MM.1S (cell line): ENCODE results near the gene KRT75.

Experiments
- DNase-seq: peaks from one replicate; pipeline ENCODE4 v3.0.0-alpha.2; 2015
- H2AFZ ChIP-seq: fragments of 300-600 bp; sonication (generic); 2 replicates; pipeline ENCODE4 v1.6.0; 2016; ENCODE audit warnings: antibody characterized with exemption, low read length
- H3F3A ChIP-seq: fragments of 300-600 bp; sonication (generic); 2 replicates; pipeline ENCODE4 v1.6.1; 2016; ENCODE audit warnings: mild to moderate bottlenecking, antibody characterized with exemption, low read length, moderate library complexity, mixed read lengths; ENCODE audit not compliant: insufficient read depth
- H3K27ac ChIP-seq: fragments of 300-600 bp; sonication (generic); 2 replicates; pipeline ENCODE4 v1.5.1; 2016; ENCODE audit warnings: mild to moderate bottlenecking, low read length
- H3K27me3 ChIP-seq: fragments of 300-600 bp; sonication (generic); replicated peaks from 2 replicates; pipeline ENCODE4 v1.6.0; 2016; ENCODE audit warnings: low read length; ENCODE audit not compliant: insufficient read depth
- H3K36me3 ChIP-seq: fragments of 300-600 bp; sonication (generic); replicated peaks from 2 replicates; pipeline ENCODE4 v1.6.1; 2016; ENCODE audit warnings: mild to moderate bottlenecking, low read length, mixed read lengths; ENCODE audit not compliant: insufficient read depth
- H3K4me1 ChIP-seq: fragments of 300-600 bp; sonication (generic); 2 replicates; pipeline ENCODE4 v1.6.1; 2016; ENCODE audit warnings: low read length, mixed read lengths
- H3K4me2 ChIP-seq: fragments of 300-600 bp; sonication (generic); 2 replicates; pipeline ENCODE4 v1.6.0; 2016; ENCODE audit warnings: low read depth, low read length
- H3K4me3 ChIP-seq: fragments of 300-600 bp; sonication (generic); 2 replicates; pipeline ENCODE4 v1.5.1; 2016; ENCODE audit warnings: low read length, mixed read lengths
- H3K79me2 ChIP-seq: fragments of 300-600 bp; sonication (generic); 2 replicates; pipeline ENCODE4 v1.6.1; 2016; ENCODE audit warnings: mixed run types, low read length, mixed read lengths
- H3K9ac ChIP-seq: fragments of 300-600 bp; sonication (generic); 2 replicates; pipeline ENCODE4 v1.6.1; 2016; ENCODE audit warnings: low read length, mixed read lengths
- H3K9me2 ChIP-seq: fragments of 300-600 bp; sonication (generic); replicated peaks from 2 replicates; pipeline ENCODE4 v1.6.1; 2016; ENCODE audit warnings: mild to moderate bottlenecking, low read length, mixed read lengths; ENCODE audit not compliant: insufficient read depth
- H3K9me3 ChIP-seq: fragments of 300-600 bp; sonication (generic); replicated peaks from 2 replicates; pipeline ENCODE4 v1.6.1; 2016; ENCODE audit warnings: mild to moderate bottlenecking, low read length, mixed read lengths; ENCODE audit not compliant: insufficient read depth
- H4K20me1 ChIP-seq: fragments of 300-600 bp; sonication (generic); 2 replicates; pipeline ENCODE4 v1.6.1; 2016; ENCODE audit warnings: mild to moderate bottlenecking, low read length, moderate library complexity, mixed read lengths; ENCODE audit not compliant: insufficient read depth
- CTCF ChIP-seq: fragments of 300-600 bp; sonication (generic); IDR thresholded peaks from 2 replicates; pipeline ENCODE4 v1.5.1; 2016; ENCODE audit warnings: antibody characterized with exemption, low read length, mixed read lengths
- EZH2 ChIP-seq: fragments of 300-600 bp; sonication (generic); optimal IDR thresholded peaks from 2 replicates; pipeline ENCODE3; 2017; ENCODE audit warnings: low read depth, mild to moderate bottlenecking, antibody characterized with exemption, low read length, mixed read lengths
- EZH2phosphoT487 ChIP-seq: fragments of 300-600 bp; sonication (generic); IDR thresholded peaks from 2 replicates; pipeline ENCODE4 v1.6.1; 2018; ENCODE audit warnings: antibody characterized with exemption, low read length

Gene KRT75

GRCh38 chr12:52464897-52465296 is 30.7 kb upstream of the KRT75 start:
- Histone ChIP-seq H3K9me3 (no peaks in the 10 kb centered on the region), H2AFZ (no peak overlapping the region), H3K27ac (no peak overlapping the region), H3K4me3 (no peak overlapping the region), H4K20me1 (no peaks in the 10 kb centered on the region), H3K4me2 (no peak overlapping the region), H3K27me3 (no peaks in the 10 kb centered on the region; the same call in 1 of the 2 replicates), H3K79me2 (no peaks in the 10 kb centered on the region), H3K9me2 (no peaks in the 10 kb centered on the region), H3K36me3 (no peaks in the 10 kb centered on the region), H3K4me1 (no peaks in the 10 kb centered on the region), H3F3A (no peaks in the 10 kb centered on the region), H3K9ac (no peak overlapping the region)
- no peak for TF ChIP-seq EZH2phosphoT487
- no peak for TF ChIP-seq EZH2
- TF ChIP-seq CTCF, result no peak
- no peak for DNase-seq

GRCh38 chr12:52461693-52462092 is 27.5 kb upstream of the KRT75 start:
- H3K27ac ChIP-seq, result no peak overlapping the region
- no peak overlapping the region for H2AFZ ChIP-seq
- no peaks in the 10 kb centered on the region for H4K20me1 ChIP-seq
- H3K4me1 ChIP-seq, result no peaks in the 10 kb centered on the region
- no peaks in the 10 kb centered on the region for H3K9me2 ChIP-seq
- H3K9me3 ChIP-seq, result no peaks in the 10 kb centered on the region
- no peaks in the 10 kb centered on the region for H3K79me2 ChIP-seq
- DNase-seq, result no peak
- H3K27me3 ChIP-seq, result no peaks in the 10 kb centered on the region; the same call in 1 of the 2 replicates
- H3K4me3 ChIP-seq, result no peak overlapping the region
- no peaks in the 10 kb centered on the region for H3F3A ChIP-seq
- H3K36me3 ChIP-seq, result no peaks in the 10 kb centered on the region
- H3K9ac ChIP-seq, result no peak overlapping the region
- TF ChIP-seq EZH2phosphoT487, result no peak
- no peak for TF ChIP-seq EZH2
- TF ChIP-seq CTCF, result no peak
- H3K4me2 ChIP-seq, result no peak overlapping the region

- Histone ChIP-seq H3K4me2 (no peak overlapping the region), H3K4me3 (no peak overlapping the region), H3K9ac (no peak overlapping the region), H3K27me3 (no peaks in the 10 kb centered on the region), H3K4me1 (no peaks in the 10 kb centered on the region), H3F3A (no peaks in the 10 kb centered on the region), H3K27ac (no peak overlapping the region), H2AFZ (no peak overlapping the region), H3K9me3 (no peaks in the 10 kb centered on the region), H3K9me2 (no peaks in the 10 kb centered on the region), H4K20me1 (no peaks in the 10 kb centered on the region), H3K79me2 (no peaks in the 10 kb centered on the region), H3K36me3 (no peaks in the 10 kb centered on the region)
- TF ChIP-seq EZH2phosphoT487, result no peak
- no peak for TF ChIP-seq CTCF
- TF ChIP-seq EZH2, result no peak
- DNase-seq, result no peak
Observed at GRCh38 chr12:52458861-52459260, 24.7 kb upstream of the KRT75 start.
